Measurements from ENCODE around the gene SLC2A13.

SLC2A13 gene

DNA sequence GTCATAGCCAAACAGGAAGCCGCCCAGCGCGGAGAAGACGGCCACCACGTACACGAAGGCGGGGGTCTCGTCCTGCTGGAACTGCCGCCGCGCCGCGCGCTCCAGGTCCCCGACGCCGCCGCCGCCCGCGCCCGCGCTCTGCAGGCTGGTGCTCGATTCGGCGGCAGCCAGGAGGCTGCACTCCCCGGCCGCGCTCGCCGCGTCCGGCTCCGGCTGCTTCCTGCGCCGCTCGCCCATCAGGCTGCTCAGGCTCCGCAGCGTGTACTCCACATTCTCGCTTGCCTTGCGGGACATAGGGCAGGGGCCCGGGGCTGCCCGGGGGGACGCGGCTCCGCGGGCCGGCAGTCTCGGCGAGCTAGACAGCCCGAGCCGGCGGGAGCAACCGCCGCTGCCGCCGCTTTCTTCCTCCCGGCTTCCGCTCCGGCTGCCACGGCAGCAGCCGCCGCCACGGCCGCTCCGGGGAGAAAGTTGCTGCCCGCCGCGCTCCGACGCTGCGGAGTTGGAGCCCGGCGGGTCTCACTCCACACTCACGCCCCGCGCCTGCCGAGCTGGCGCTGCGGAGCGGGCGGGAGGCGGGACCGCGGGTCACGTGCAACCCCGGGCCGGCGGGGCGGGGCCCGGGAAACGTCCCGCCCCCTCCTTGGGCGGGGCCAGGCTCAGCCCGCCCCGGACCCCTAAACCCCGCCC lies at the start of gene SLC2A13:
TSS of gene SLC2A13 (minus strand) at position 567 of the 687 bp plus-strand sequence. CDS start at position 294, 273 bp downstream.
- no peak for FAIRE-seq

DNA sequence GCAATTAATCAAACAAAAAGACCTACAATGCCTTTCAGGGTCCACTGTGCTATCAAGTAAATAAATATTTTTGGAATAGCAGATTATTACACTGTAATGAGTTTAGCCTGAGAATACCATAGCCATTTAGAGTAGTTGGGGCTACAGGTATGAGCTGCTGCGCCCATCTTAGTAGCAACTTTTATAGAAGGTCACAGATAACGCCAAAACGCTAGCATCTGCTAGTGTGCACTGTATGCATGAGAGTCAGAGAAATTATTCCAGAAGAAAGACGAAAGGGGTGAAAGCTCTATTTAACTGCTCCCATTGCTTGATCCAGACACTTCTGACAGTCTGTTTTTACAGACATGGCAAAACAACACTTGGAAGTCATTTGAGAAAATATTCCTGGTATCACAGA lies 48.5 kb upstream of the SLC2A13 start:
- no peak for FAIRE-seq

DNA sequence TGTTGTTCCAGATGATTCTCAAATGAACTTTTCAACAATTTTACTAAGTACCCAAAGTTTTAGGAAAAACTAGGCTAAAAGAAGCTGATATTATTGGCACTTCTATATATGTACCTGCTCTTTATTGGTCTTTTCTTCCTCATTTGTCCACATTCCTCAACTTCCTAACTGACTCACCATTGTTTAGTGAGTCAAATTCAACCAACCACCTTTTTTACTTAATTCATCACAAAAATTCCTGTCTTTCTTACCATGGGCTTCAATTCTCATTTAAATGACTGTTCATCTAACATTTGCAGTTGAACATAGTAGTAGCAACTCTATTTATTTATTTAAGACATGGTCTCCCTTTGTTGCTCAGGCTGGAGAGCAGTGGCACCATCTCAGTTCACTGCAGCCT lies 47.6 kb upstream of the SLC2A13 start:
- no peak for FAIRE-seq

DNA sequence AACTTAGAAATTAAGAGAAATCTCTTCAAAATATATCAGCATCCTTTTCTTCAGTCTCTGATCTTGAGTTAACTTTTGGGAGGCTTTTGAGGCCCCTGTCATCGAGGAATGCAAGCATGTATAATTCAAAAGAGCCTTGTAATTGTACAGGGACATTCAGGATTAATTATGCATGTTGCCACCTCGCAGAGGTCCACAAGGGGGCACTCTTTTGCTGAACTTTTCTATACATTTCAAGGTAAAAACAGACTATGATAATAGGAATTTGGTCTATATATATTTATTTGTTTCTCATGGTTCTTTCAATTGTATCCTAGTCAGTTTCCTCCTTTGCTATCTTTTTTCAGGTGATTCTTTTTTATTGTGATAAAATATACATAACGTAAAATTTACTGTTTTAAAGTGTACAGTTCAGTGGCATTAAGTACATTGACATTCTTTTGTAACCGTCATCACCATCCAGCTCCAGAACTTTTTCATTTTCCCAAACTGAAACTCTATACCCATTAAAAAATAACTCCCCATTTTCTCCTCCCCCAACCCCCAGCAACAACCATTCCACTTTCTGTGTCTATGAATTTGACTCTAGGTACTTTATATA lies 47.0 kb upstream of the SLC2A13 start:
- FAIRE-seq: peak; percentile 20

DNA sequence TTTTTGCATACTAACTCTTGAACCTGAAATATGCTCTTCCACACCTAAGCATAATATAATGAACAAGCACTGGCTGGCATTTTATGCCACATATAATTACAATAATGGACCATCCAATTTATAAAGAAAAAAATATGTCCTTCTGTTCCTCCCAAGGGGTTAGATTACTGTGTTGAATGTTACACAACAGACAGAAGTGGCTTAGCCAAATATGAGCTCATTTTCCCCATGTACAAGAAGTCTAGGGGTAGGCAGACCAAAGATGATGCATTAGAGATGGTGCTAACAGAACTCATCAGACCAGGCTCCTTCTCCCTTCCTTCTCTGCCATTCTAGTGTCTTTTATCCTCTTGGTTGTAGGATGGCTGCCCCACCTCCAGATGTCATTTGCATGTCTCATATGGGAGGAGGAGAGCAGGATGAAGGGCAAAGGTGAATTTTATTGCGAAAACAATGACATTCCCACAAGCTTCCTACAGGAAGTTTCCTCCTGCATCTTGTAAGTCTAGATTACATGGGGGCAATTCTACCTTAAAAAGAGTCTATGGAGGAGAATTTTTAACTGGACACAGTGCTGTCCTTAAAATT lies 43.9 kb upstream of the SLC2A13 start:
- FAIRE-seq: no peak

DNA sequence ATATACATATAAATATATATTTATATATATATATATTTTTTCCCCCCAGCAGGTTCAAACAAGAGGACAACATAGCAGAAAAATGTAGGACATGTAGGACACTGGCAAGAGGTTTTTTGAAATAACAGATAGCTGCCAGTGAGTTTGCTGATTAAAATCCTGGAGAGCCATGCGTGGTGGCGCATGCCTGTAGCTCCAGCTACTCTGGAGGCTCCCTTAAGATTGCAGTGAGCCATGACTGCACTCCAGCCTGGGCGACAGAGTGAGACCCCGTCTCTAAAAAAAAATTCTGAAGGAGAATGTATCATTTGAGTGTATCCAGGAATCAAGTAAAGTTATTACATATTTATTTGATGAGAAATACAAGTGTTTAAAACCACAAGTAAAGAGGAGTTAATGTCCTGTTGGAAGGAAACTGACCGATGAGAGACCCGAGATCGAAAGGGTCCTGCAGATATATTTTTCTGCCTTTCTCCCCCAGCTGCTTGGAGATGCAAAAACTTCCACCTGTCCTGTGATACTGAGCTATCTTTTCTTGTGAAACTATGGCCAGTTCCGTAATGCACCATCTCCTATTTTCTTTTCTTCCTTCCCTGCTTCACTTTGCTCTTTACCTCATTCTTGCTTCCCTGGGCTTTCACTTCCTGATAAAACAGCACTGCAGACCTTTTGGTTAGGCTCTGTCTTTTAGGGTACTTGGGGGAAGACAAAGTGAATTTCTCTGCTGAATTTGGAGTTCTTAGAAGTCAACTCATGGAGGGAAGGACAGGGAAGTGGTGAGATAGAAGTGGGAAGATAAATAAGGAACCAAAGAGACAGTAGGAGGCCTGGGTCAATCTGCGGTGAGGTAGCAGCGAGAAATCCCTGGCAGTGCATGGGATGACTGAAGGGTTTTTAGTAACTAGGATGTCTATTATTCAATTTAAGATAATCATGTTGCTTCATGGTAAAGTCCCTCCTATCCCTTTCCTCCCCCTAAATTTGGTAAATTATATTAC lies 41.2 kb upstream of the SLC2A13 start:
- no peak for FAIRE-seq

DNA sequence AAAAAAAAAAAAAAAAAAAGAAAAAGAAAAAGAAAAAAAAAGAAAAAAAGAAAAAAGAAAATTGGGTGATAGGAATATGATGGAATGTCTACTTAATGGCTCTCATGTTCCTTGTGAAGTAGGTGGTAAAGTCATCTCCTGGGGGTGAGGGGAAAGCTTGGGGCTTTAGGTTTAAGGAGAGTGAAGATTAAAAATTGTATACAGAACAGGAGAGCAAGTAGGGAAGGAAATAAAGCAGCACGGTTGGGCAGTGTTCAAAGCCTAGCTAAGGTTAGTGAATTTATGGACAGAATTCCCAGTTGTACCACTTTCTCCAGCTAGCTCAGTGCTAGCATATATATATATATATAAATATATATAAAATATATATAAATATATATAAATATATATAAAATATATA lies 40.0 kb upstream of the SLC2A13 start:
- FAIRE-seq: no peak

DNA sequence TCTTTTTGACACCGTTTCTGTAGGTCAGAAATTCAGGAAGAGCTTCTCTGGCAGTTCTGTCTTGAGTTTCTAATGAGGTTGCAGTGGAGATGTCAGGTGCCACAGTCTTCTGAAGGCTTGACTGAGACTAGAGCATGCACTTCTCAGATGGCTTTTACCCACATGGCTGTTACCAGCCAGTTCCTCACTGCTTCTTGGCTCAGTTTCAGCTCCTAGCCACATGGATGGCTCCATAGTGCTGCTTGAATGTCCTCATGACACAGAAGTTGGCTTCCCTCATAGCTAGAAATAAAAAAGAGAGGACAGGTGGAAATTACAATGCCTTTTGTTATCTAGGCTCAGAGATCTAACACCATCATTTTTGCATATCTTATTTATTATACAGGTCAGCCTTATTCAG lies 38.1 kb upstream of the SLC2A13 start:
- FAIRE-seq: no peak

DNA sequence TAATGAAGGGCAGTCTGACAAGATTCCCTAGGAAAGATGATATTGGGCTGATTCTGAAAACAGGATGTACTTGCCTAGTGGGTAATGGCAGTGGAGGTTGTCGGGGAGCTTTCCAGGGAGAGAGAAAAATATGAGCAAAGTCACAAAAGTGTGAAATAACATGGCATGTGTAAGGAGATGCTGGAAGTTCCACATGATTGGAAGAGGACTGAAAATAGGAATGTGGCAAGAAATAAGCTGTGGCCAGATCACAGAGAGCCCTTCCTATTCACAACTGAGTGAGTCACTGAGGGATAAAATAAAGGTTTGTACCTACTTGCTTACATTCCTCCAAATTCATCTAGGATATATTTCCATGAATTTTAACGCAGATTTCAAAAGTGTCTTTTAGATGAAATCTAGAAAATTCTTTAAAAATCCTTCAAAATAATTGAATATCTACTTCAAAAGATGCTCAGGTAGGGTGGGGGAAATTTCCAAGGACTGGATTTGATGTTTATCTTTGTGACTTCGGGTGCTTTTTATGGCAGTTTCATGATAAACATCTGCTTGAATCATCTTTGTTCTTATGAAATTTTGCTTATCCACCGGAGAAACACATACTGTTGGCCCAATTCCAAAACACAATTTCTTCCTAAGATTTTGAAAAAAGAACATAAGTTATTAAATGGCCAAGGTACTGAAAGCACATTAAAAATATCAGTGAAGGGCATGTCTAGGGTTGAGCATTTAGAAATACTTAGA lies 36.3 kb upstream of the SLC2A13 start:
- no peak for FAIRE-seq

DNA sequence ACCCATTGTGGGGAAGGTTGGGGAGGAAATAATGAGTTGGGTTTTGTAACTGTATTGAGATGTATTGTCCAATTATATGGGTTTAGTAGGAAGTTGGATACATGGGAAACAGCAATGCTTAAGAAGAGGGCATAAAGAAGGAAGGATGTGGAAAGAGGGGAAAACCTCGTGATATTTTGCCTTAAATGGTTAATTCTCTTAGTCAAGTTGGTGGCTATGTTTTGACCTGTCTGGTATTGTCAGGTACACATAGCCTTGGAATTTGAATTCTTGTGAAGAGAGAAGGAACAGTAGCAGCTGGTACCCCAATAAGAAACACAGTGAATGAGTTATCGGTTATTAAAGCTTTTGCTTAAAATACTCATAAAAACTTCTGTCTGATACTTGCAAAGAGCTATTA lies 32.6 kb upstream of the SLC2A13 start:
- FAIRE-seq: no peak

DNA sequence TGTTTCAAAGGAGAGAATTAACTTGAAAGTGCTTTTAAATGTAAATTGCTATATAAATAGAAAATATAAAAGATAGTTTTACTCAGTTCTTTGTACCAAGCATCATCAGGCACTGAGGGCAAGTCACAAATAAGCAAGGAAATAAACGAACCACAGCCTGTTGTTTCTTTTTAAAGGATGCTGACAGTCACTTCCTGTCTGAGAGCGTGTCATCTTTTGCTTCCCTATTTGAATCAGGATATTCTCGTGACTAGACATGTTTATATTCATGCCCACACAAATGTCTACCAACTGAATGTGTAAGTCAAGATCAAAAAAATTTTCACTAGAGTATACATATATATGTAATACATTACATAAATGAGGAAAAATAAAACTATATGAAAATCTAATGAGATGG lies 31.4 kb upstream of the SLC2A13 start:
- FAIRE-seq: no peak

DNA sequence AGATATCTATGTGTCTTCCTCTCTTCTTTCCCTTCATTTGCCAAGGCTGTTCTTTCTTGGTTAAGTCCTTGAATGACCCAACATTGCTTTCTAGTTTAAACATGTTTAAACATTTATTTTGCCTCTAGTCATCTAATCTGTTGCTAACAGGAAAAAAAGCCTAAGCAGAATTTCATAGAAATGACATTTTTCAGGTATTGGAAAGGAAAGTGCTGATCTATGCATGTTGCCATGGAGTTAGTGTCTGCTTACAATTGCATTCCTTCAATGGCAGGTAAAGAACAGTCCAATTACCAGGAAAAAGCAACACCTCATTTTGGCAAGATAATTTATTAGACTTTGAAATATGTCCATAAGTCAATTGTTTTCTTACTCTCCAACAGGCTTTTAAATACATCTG lies 21.5 kb upstream of the SLC2A13 start:
- FAIRE-seq: no peak

DNA sequence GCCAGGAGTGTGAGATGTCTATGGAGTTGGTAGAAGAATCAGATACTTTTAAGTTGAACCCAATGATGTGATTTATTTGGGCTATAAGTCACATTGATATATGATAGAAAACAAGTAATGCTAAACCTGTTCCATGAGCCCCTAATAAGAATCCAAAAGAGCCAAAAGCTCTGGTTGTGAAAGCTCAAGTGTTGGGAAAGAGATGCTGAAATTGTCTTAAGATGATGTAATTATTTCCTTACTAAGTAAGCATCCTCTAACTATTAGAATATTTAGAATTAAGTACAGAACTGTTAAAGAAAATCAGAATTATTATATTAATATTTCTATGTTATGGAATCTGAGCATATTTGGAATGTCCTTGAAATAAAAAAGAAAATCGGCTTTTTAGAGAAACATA lies 17.6 kb upstream of the SLC2A13 start:
- no peak for FAIRE-seq

DNA sequence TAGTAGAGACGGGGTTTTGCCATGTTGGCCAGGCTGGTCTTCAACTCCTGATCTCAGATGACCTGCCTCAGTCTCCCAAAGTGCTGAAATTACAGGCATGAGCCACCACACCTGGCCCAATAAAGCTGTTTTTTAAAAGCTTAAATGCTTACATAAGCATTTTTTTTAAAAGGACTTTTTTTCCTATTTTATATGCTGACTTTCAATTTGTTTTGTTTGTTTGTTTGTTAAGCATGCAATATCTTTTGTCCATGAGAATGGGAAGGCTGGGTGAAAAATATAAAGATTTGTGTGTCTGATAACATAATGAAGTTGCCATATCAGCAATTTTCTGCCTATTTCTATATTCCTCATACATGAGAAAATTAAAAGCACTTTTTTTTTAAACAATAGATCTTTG lies 17.0 kb upstream of the SLC2A13 start:
- no peak for FAIRE-seq

DNA sequence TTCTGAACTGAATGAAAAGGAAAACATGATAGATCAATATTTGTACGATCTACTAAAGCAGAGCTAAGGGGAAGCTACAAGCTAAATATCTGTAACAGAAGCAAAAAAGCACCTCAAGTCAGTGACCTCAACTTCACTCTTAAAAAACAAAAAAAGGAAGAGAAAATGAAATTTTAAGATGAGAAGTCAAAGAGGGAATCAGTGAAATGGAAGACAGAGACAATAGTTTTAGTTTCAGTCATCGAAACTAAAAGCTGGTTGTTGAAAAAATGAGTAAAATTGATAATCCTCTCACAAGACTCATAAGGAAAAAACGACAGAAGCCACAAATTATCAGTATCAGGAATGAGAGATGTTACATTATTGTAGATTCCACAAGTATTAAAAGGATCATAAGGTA lies 11.9 kb upstream of the SLC2A13 start:
- FAIRE-seq: no peak

DNA sequence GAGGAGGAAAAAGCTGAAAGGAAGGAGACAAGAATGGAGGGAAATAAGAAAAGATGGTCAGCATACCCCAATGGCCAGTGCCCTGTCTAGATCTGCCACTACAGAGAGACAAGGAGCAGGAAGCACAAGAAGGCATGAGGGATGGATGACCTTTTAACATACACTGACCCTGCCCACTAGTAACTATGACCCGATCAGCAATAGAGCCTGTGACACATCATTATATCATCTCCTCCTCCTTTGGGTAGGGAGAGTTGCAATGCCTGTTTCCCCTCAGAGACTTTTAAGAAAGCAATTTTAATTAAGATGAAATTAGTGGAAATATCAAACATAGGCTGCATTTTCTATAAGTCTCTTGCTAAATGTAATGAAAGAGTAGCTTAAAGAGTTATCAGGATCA lies 4.7 kb upstream of the SLC2A13 start:
- FAIRE-seq: no peak

DNA sequence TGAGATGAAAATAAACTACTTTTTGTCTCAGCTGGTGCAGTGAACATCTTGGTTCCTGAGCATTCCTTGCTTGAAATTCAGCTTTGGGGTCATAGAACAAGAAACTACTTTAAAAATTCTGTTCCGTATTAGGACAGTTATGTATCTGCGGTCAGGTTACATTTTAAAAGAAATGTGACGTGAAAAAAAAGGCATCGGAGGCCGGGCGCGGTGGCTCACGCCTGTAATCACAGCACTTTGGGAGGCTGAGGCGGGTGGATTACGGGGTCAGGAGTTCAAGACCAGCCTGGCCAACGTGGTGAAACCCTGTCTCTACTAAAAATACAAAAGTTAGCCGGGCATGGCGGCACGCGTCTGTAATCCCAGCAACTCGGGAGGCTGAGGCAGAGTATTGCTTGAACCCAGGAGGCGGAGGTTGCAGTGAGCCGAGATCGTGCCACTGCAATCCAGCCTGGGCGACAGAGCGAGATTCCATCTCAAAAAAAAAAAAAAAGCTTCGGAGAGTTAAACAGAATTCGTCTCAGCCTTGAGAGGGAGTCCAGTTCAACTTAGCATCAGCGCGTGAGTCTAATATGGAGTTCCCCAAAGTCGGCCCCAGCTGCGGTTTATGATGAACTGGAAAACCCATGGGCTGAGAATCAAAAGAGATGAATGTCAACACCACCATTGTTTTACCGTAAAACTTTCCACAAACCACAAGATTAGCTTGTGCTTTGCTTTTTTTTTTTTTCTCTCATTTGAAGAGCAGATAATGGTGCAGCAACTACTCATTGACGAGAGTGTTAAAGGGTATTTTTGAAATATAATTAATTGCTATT lies 2.1 kb upstream of the SLC2A13 start:
- FAIRE-seq: no peak

DNA sequence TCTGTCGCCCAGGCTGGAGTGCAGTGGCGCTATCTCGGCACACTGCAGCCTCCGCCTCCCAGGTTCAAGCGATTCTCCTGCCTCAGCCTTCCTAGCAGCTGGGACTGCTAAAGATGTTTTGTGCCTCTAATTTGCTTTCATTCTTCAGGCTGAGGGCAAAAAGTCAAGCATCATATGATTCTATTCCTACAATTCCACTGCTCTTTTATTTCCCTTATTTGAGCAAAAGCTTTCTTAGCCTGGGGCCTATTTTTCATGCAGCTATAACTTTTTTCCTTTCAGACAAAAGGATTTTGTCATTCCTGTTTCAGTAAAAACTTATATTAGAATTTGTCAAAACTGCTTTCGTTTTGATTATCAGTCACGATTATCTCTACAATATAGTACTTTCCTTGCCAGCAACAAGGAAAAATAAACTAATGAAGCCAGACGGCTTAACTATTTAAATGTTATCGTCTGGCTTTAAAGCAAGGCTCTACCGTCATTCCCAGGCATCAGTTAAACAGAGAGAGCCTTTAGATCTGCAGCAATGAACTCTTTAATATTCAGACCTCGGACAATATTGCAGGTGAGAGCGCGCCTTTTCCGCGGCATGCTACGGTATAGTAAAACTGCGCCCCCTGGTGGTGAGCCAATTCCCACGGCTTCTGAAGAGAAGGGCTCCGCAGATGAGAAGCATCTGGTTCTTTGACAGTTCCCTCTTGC lies 1.4 kb upstream of the SLC2A13 start:
- FAIRE-seq: no peak

DNA sequence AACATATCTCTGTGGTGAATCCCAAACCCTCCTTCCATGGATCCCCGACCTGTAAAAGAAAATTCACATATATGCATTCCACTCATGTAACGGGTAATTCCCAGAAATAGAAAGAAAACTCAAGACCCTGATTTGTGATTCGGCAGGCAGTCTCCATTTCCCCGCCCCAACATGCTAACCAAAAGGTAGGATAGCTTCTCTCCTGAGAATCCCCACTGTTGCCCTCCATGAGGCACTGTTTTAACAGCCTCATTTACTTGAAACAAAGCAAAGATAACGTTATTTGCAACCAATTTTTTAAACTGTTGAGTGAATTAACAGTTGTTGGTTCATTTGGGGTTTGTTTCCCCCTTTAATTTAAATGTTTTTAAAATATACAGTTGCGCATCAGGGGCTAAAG lies 774 bp upstream of the SLC2A13 start:
- FAIRE-seq: no peak

DNA sequence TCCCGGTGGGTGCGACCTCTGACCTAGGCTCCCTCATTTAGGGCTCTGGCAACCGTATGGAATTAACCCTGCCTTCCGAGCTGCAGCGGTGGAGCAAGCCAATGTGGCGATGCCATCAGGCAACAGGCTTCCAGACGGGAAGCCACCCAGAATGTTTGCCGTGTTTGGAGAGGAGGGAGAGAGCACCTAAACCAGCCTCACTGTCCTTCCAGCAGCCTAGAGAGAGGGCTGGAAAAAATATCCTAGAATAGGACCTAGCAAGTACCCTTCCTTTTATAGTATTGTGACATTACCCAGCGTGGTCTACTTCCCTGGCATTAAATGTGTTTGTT lies 287 bp upstream of the SLC2A13 start:
- FAIRE-seq: no peak

DNA sequence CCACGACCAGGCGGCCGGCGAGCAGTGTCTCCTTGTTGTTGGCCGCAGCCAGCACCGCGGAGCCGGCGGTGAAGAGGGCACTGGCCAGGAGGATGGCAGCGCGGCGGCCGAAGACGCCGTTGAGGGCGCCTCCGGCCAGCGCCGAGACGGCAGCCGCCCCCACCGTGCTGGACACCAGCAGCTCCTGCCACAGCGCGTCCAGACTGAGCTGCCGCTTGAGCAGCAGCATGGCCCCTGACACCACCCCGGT lies 691 bp downstream of the SLC2A13 start:
- no peak for FAIRE-seq

Measured in TTC549 (cell line).